Ovary (tissue), 9 donors: ENCODE results near the gene MC1R. TPM values are rescaled to one million over a fixed set of nuclear protein-coding genes. Genes with fewer than 3 reads are reported as not detected.

Source experiments
- DNase-seq, 5 donors: peaks; one replicate each; pipeline ENCODE4 v3.0.0-alpha.2; 2019 to 2020
- H3K27ac ChIP-seq, 2 donors: fragments of 200-600 bp; one replicate each; pipeline versions ENCODE4 v1.5.1 to v1.8.0; 2019 to 2022
- H3K27me3 ChIP-seq: fragments of 200-600 bp; one replicate; pipeline ENCODE4 v1.8.0; 2022
- H3K36me3 ChIP-seq: fragments of 200-600 bp; sonication (generic); one replicate; pipeline ENCODE4 v1.5.1; 2019
- H3K4me1 ChIP-seq: one replicate; pipeline ENCODE4 v1.8.1; 2013; ENCODE audit warnings: mild to moderate bottlenecking, moderate library complexity; ENCODE audit not compliant: insufficient read depth
- H3K4me3 ChIP-seq: fragments of 200-600 bp; sonication (generic); one replicate; pipeline ENCODE4 v1.5.1; 2017
- H3K9me3 ChIP-seq, 2 donors: fragments of 200-600 bp in 1 of 2; sonication (generic) in 1 of 2; one replicate each; pipeline versions ENCODE4 v1.5.1 to v1.8.1; 2013 to 2019; ENCODE audit warnings: mild to moderate bottlenecking in 1 of 2, moderate library complexity in 1 of 2
- EP300 ChIP-seq: sonication (generic); formaldehyde crosslinking; IDR thresholded peaks from one replicate; pipeline ENCODE4 v1.6.1; 2017; ENCODE audit warnings: antibody characterized with exemption
- POLR2A ChIP-seq: fragments of 450-650 bp; IDR thresholded peaks from one replicate; pipeline ENCODE4 v1.6.1; 2017; ENCODE audit warnings: antibody characterized with exemption, mild to moderate bottlenecking, moderate library complexity
- WGBS, 3 donors: extraction: QIAGEN DNeasy Blood & Tissue Kit in 1 of 3; methylation state at CpG; one replicate each; pipeline versions ENCODE4 v1.1.5 to v1.1.7; 2013 to 2017; 5-methylcytosine and 5-hydroxymethylcytosine counted together
- intact Hi-C, 4 donors: fragments of 100-400 bp; cut with DNase I; formaldehyde crosslinking; loops; one replicate each; pipeline versions ENCODE4 v1.11.0 to v1.15.1; 2022 to 2023
- polyA plus RNA-seq, 2 donors: library from polyadenylated mRNA; stranded (reverse); fragments of 200-250 nt in 1 of 2; fragments of 350-450 nt in 1 of 2; fragmentation: Illumina TruSeq in 1 of 2; extraction: RNeasy Lipid Tissue Mini Kit (QIAGEN cat#74804) in 1 of 2; gene quantifications; one replicate each; pipeline ENCODE4 v1.2.3, GENCODE V29; 2013 to 2014
- total RNA-seq, 7 donors: library from RNA; depleted of rRNA in 2 of 7; stranded (reverse); fragments of >200 nt in 2 of 7; fragmentation: NEBNext Ultra II Directional in 3 of 7; extraction: Animal tissue kit (Norgen Biotek cat#: 25700) in 3 of 7; gene quantifications; one replicate each; pipeline versions ENCODE4 v1.1.0 to v1.2.4, GENCODE V29; 2016 to 2023
- TF ChIP-seq, protein P1 (sequence below), 3 donors: fragments of 450-650 bp in 2 of 3; fragments of 200-600 bp in 1 of 3; IDR thresholded peaks; one replicate each; pipeline versions ENCODE4 v1.5.1 to v1.8.0; 2016 to 2022; ENCODE audit warnings: antibody characterized with exemption in 3 of 3, mild to moderate bottlenecking in 1 of 3
- donor health status: DM: no; HTN: no; CAD: no; lungs with moderate emphysema.
- donor health status: DM: no; HTN: no; CAD: no.
- donor health status: Bipolar disorder and iron deficiency.
- donor health status: DM: yes; HTN: yes; CAD: no.
- donor health status: DM: no; HTN: no; CAD: no.
- donor health status: DM: yes; HTN: yes; CAD: no.

MC1R gene
- total and polyA plus RNA-seq, 9 donors: 0.42 to 8.5 (median 4.6) TPM

DNA sequence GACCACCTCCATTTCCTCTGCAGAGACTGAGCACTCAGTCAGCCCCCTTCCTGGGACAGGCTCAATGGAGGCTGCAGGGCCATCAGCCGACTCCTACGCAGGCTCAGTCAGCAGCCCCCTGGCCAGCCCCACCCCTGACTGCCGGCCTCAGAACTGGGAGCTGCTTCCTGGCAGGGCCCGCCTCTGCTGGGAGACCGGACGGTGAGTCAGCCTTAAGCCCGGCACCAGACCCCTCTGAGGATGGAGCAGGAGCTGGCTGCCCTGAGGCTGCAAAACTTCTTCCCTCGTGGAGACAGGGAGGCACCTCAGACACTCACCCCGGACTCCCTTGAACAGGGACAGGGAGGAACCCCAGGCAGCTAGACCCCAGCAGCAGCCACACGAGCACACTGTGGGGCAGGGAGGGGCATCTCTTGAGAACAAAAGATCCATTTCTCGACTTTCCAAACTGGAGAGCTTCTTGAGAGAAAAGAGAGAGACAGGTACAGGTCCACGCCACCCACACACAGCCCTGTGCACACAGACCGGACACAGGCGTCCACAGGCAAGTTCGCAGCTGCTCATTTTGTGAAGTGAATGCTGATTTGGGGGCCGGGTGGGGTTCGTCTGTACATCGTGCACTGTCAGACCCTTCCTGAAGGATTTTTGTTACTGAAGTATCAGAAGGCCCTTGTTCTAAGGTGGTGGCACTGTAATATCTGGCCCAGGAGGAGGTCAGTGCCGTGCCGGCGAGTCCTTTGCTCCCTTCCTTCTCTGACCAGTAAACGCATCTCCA lies 3.2 kb downstream of the MC1R start:
- Histone ChIP-seq H3K9me3 (no peaks in the 10 kb centered on the region), H3K4me3 (no peak overlapping the region), H3K27ac (no peak overlapping the region), H3K27me3 (peaks cover 4% of the 10 kb centered on the region), H3K36me3 (no peaks in the 10 kb centered on the region), H3K4me1 (peaks cover 12% of the 10 kb centered on the region)
- peak; percentile 65 to 81 (median 67) for DNase-seq
- 1 to 2% (median 2%) methylated on average over 22 of the region's 22 CpGs for WGBS, 3 donors
- TF ChIP-seq, protein P1, sequence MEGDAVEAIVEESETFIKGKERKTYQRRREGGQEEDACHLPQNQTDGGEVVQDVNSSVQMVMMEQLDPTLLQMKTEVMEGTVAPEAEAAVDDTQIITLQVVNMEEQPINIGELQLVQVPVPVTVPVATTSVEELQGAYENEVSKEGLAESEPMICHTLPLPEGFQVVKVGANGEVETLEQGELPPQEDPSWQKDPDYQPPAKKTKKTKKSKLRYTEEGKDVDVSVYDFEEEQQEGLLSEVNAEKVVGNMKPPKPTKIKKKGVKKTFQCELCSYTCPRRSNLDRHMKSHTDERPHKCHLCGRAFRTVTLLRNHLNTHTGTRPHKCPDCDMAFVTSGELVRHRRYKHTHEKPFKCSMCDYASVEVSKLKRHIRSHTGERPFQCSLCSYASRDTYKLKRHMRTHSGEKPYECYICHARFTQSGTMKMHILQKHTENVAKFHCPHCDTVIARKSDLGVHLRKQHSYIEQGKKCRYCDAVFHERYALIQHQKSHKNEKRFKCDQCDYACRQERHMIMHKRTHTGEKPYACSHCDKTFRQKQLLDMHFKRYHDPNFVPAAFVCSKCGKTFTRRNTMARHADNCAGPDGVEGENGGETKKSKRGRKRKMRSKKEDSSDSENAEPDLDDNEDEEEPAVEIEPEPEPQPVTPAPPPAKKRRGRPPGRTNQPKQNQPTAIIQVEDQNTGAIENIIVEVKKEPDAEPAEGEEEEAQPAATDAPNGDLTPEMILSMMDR (IDR thresholded peaks at IDR 0.05): no peak
- TF ChIP-seq EP300 (no peak), POLR2A (no peak)
- intact Hi-C loops: no loop called here

DNA sequence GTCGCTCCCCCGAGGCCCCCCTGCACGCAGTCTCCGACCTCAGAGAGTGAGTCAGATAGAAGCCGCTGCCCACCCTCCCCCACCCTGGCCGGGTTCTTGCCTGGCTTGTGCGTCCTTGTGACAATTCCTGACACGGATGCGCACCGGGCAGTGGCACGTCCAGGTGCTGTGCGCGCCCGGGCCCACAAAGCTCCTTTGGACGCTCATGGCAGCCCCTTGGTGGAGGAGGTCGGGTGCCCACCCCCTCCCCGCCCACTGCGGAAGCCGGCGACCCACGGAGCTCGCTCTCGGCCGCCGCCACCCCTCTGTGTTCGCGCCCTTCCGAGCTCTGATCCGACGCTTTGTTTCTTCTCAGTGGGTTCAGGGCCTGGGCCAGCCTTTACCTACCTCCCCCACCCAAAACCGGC lies 3.8 kb downstream of the MC1R start:
- H3K27ac ChIP-seq: peak overlapping the region in 1 of 2 donors; percentile 6
- WGBS, 3 donors: 0% methylated on average over 30 to 31 of the region's 31 CpGs
- peaks cover 4% of the 10 kb centered on the region for H3K27me3 ChIP-seq
- peak overlapping the region; percentile 33 for H3K4me3 ChIP-seq
- no peaks in the 10 kb centered on the region for H3K9me3 ChIP-seq
- DNase-seq: peak; percentile 58 to 82 (median 69)
- no peaks in the 10 kb centered on the region for H3K36me3 ChIP-seq
- H3K4me1 ChIP-seq: peaks cover 12% of the 10 kb centered on the region
- TF ChIP-seq EP300 (no peak), POLR2A (no peak)
- TF ChIP-seq, protein P1 (IDR thresholded peaks at IDR 0.05): no peak
- intact Hi-C loops: no loop called here

DNA sequence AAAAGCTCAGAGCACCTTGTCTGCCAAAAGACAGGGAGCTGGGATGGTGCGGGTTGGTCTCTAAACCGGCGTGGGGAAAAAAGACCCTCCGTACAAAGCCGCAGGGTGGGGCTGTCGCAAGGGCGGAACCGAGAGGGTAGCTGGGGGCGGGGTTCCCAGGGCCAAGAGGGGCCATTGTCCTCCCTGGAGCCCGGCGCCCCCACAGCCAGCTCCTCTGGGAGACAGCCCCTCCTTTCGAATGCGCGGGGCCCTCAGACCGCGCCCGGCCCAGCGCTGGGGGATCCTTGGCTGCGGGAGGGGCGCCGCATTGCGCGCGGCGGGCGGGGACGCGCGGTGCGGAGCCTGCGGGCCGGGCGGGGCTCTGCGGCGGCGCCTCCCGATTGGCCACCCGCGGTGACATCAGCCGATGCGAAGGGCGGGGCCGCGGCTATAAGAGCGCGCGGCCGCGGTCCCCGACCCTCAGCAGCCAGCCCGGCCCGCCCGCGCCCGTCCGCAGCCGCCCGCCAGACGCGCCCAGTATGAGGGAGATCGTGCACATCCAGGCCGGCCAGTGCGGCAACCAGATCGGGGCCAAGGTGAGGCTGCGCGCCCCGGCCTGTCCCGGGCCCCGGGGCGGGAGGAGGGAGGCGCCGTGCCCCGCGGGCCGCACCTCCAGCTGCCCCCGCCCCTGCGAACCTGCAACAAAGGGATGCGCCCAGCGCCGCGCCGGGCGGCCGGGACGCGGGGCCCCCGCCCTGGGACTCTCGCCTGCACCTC lies 4.4 kb downstream of the MC1R start, which contains the start of gene TUBB3:
Gene TUBB3 (plus strand): TSS at position 459 of the 756 bp plus-strand sequence. CDS start 60 bp downstream, at position 519.
- H3K27me3 ChIP-seq: peaks cover 4% of the 10 kb centered on the region
- peak in 3 of 5 donors; percentile 50 to 78 (median 72) for DNase-seq
- peak within 1 kb of the TSS in 1 of 2 donors; percentile 6 for H3K27ac ChIP-seq
- peak within 1 kb of the TSS; percentile 33 for H3K4me3 ChIP-seq
- no peaks in the 10 kb centered on the region for H3K9me3 ChIP-seq
- TF ChIP-seq, protein P1 (IDR thresholded peaks at IDR 0.05): no peak
- TF ChIP-seq EP300: no peak
- no peak for TF ChIP-seq POLR2A
- intact Hi-C loops: no loop called here
- H3K36me3 ChIP-seq: no peaks in the 10 kb centered on the region
- peaks cover 10% of the 10 kb centered on the region for H3K4me1 ChIP-seq
- 0 to 1% (median 1%) methylated on average over 11 to 88 of the region's 88 CpGs for WGBS, 3 donors

DNA sequence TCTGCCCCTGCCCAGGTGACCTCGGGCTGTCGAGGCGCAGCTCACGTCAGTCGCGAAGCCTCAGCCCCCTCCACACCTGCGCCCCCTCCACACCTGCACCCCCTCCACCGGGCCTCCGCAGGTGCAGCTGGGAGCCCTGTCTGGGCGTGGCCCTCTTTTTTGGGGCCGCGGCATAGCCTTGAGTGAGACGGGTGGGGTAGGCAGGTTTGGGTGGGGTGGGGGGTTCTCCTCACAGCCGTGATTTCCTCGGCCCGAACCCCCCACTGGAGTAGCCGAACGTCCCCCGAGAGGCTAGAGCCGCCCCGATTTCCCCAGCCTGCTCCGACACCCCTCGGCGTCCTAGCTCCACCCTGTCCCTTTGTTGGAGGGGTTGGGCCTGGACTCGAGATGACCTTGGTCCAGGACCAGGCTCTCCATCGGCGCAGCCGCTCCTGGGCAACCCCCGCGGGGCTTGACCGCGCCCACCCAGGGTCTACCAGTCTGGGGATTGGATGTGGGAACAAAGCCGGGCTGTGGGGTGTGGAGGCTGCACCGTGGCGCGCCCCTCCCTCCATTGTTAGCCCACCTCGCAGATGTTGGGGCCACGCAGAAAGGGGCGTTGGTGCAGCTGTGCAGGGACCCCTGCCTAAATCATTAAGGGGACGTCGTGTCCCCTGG lies 5.1 kb downstream of the MC1R start:
- H3K27me3 ChIP-seq: peaks cover 4% of the 10 kb centered on the region
- intact Hi-C loops: no loop called here
- no peak overlapping the region for H3K27ac ChIP-seq
- TF ChIP-seq, protein P1 (IDR thresholded peaks at IDR 0.05): no peak
- TF ChIP-seq EP300 (no peak), POLR2A (no peak)
- no peaks in the 10 kb centered on the region for H3K9me3 ChIP-seq
- peaks cover 7% of the 10 kb centered on the region for H3K4me1 ChIP-seq
- peak in 2 of 5 donors; percentile 46 to 48 for DNase-seq
- no peaks in the 10 kb centered on the region for H3K36me3 ChIP-seq
- WGBS, 3 donors: 0 to 7% (median 2%) methylated on average over 21 to 41 of the region's 41 CpGs
- H3K4me3 ChIP-seq: no peak overlapping the region
